Liver (tissue), 9 donors: ENCODE measurements around the gene PLCB4. TPM values are rescaled to one million over a fixed set of nuclear protein-coding genes. Genes with fewer than 3 reads are reported as not detected.

Source experiments
- DNase-seq: peaks from one replicate; pipeline ENCODE4 v3.0.0-alpha.2; 2017; ENCODE audit warnings: low spot score
- H3K27ac ChIP-seq, 2 donors: one replicate each; pipeline ENCODE4 v1.7.0; 2013; ENCODE audit warnings: inconsistent platforms in 2 of 2, low read length in 2 of 2, control low read depth in 1 of 2, low read depth in 1 of 2, mild to moderate bottlenecking in 1 of 2
- H3K27me3 ChIP-seq, 4 donors: one replicate each; pipeline versions ENCODE4 v1.6.1 to v1.7.0; 2013; ENCODE audit warnings: low read length in 3 of 4, inconsistent platforms in 1 of 4, mild to moderate bottlenecking in 1 of 4, moderate library complexity in 1 of 4; ENCODE audit not compliant: control insufficient read depth in 4 of 4, insufficient read depth in 4 of 4
- H3K36me3 ChIP-seq, 4 donors: one replicate each; pipeline versions ENCODE4 v1.6.1 to v1.7.0; 2013; ENCODE audit warnings: low read length in 3 of 4, mild to moderate bottlenecking in 3 of 4, low read depth in 1 of 4, moderate library complexity in 1 of 4; ENCODE audit not compliant: control insufficient read depth in 4 of 4, insufficient read depth in 3 of 4
- H3K4me1 ChIP-seq, 4 donors: one replicate each; pipeline versions ENCODE4 v1.6.1 to v1.7.0; 2013; ENCODE audit warnings: low read length in 3 of 4, mild to moderate bottlenecking in 3 of 4, moderate library complexity in 1 of 4; ENCODE audit not compliant: control insufficient read depth in 4 of 4, insufficient read depth in 4 of 4
- H3K4me3 ChIP-seq, 3 donors: one replicate each; pipeline versions ENCODE4 v1.6.1 to v1.7.0; 2013; ENCODE audit warnings: low read length in 3 of 3, control low read depth in 1 of 3, low read depth in 1 of 3, mild to moderate bottlenecking in 1 of 3
- H3K9ac ChIP-seq, 2 donors: one replicate each; pipeline ENCODE4 v1.7.0; 2013; ENCODE audit warnings: low read length in 2 of 2, mild to moderate bottlenecking in 2 of 2, moderate library complexity in 2 of 2, control low read depth in 1 of 2, low read depth in 1 of 2
- H3K9me3 ChIP-seq, 4 donors: one replicate each; pipeline versions ENCODE4 v1.6.1 to v1.7.0; 2013; ENCODE audit warnings: low read length in 3 of 4; ENCODE audit not compliant: control insufficient read depth in 4 of 4
- EGR1 ChIP-seq, 2 donors: IDR thresholded peaks; 2 replicates each; pipeline ENCODE4 v1.6.1; 2016 to 2018; ENCODE audit warnings: antibody characterized with exemption in 2 of 2, low read depth in 2 of 2
- FOXA1 ChIP-seq: IDR thresholded peaks from 2 replicates; pipeline ENCODE4 v1.6.1; 2016; ENCODE audit warnings: antibody characterized with exemption
- HNF4A ChIP-seq, 2 donors: conservative IDR thresholded peaks; 2 replicates each; pipeline ENCODE4 v1.6.1; 2016; ENCODE audit warnings: antibody characterized with exemption in 2 of 2, mild to moderate bottlenecking in 2 of 2
- HNF4G ChIP-seq: IDR thresholded peaks from 2 replicates; pipeline ENCODE4 v1.6.1; 2016; ENCODE audit warnings: antibody characterized with exemption
- JUND ChIP-seq, 2 donors: IDR thresholded peaks; 2 replicates each; pipeline ENCODE4 v1.6.1; 2016; ENCODE audit warnings: antibody characterized with exemption in 2 of 2
- MAX ChIP-seq: IDR thresholded peaks from 2 replicates; pipeline ENCODE4 v1.6.1; 2016; ENCODE audit warnings: antibody characterized with exemption
- NR2F2 ChIP-seq: IDR thresholded peaks from 2 replicates; pipeline ENCODE4 v1.6.1; 2016; ENCODE audit warnings: antibody characterized with exemption
- RAD21 ChIP-seq, 2 donors: IDR thresholded peaks; 2 replicates each; pipeline ENCODE4 v1.6.1; 2016; ENCODE audit warnings: antibody characterized with exemption in 2 of 2, mild to moderate bottlenecking in 2 of 2
- RXRA ChIP-seq, 2 donors: IDR thresholded peaks; 2 replicates each; pipeline ENCODE4 v1.6.1; 2017 to 2018; ENCODE audit warnings: antibody characterized with exemption in 2 of 2, mild to moderate bottlenecking in 1 of 2
- TAF1 ChIP-seq: conservative IDR thresholded peaks from 2 replicates; pipeline ENCODE4 v1.6.1; 2016; ENCODE audit warnings: antibody characterized with exemption, mild to moderate bottlenecking
- YY1 ChIP-seq: IDR thresholded peaks from 2 replicates; pipeline ENCODE4 v1.6.1; 2016; ENCODE audit warnings: antibody characterized with exemption, mild to moderate bottlenecking
- WGBS: extraction: QIAGEN DNeasy Blood & Tissue Kit; methylation state at CpG from one replicate; pipeline ENCODE4 v1.1.7; 2013; 5-methylcytosine and 5-hydroxymethylcytosine counted together
- polyA plus RNA-seq, 2 donors: library from polyadenylated mRNA; stranded (reverse) in 1 of 2; unstranded in 1 of 2; fragments of 200-250 nt in 1 of 2; fragments of >200 nt in 1 of 2; fragmentation: Nextera tagmentation in 1 of 2; extraction: Ambion mirVana in 1 of 2; gene quantifications; one replicate each; pipeline versions ENCODE4 v1.2.1 to v1.2.3, GENCODE V29; 2013 to 2015
- total RNA-seq, 2 donors: library from RNA; depleted of rRNA; stranded (reverse); fragments of >200 nt; gene quantifications; one replicate each; pipeline ENCODE4 v1.2.3, GENCODE V29; 2014
- TF ChIP-seq, protein P1 (sequence below): fragments of 150-350 bp; IDR thresholded peaks from 2 replicates; pipeline ENCODE4 v1.5.1; 2017; ENCODE audit warnings: improper control_type of control experiment, low read depth, low read length; ENCODE audit not compliant: missing input control
- TF ChIP-seq, protein P2 (sequence below): IDR thresholded peaks from 2 replicates; pipeline ENCODE4 v1.6.1; 2016; ENCODE audit warnings: antibody characterized with exemption
- TF ChIP-seq, protein P3 (sequence below): IDR thresholded peaks from 2 replicates; pipeline ENCODE4 v1.6.1; 2016; ENCODE audit warnings: antibody characterized with exemption, mild to moderate bottlenecking
- TF ChIP-seq, protein P4 (sequence below): IDR thresholded peaks from 2 replicates; pipeline ENCODE4 v1.6.1; 2016; ENCODE audit warnings: antibody characterized with exemption
- donor health status: healthy.
- donor health status: healthy.
- donor health status: healthy.
- donor health status: healthy.
- donor health status: healthy.

PLCB4 gene
- total and polyA plus RNA-seq, 4 donors = 0.14 to 0.67 (median 0.30) TPM

GRCh38 chr20:9506964-9507369 is 438.1 kb downstream of the PLCB4 start:
- no peaks in the 10 kb centered on the region for H3K36me3 ChIP-seq
- WGBS = 3% methylated on average over 31 of the region's 31 CpGs

GRCh38 chr20:9507544-9508239 is 438.8 kb downstream of the PLCB4 start:
- DNase-seq = no peak
- TF ChIP-seq, protein P1, sequence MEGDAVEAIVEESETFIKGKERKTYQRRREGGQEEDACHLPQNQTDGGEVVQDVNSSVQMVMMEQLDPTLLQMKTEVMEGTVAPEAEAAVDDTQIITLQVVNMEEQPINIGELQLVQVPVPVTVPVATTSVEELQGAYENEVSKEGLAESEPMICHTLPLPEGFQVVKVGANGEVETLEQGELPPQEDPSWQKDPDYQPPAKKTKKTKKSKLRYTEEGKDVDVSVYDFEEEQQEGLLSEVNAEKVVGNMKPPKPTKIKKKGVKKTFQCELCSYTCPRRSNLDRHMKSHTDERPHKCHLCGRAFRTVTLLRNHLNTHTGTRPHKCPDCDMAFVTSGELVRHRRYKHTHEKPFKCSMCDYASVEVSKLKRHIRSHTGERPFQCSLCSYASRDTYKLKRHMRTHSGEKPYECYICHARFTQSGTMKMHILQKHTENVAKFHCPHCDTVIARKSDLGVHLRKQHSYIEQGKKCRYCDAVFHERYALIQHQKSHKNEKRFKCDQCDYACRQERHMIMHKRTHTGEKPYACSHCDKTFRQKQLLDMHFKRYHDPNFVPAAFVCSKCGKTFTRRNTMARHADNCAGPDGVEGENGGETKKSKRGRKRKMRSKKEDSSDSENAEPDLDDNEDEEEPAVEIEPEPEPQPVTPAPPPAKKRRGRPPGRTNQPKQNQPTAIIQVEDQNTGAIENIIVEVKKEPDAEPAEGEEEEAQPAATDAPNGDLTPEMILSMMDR = no peak
- TF ChIP-seq TAF1 (no peak), EGR1 (IDR thresholded peaks at IDR 0.05; ENCODE audit: low read depth in 2 of 2) (no peak), NR2F2 (no peak)
- TF ChIP-seq, protein P2, sequence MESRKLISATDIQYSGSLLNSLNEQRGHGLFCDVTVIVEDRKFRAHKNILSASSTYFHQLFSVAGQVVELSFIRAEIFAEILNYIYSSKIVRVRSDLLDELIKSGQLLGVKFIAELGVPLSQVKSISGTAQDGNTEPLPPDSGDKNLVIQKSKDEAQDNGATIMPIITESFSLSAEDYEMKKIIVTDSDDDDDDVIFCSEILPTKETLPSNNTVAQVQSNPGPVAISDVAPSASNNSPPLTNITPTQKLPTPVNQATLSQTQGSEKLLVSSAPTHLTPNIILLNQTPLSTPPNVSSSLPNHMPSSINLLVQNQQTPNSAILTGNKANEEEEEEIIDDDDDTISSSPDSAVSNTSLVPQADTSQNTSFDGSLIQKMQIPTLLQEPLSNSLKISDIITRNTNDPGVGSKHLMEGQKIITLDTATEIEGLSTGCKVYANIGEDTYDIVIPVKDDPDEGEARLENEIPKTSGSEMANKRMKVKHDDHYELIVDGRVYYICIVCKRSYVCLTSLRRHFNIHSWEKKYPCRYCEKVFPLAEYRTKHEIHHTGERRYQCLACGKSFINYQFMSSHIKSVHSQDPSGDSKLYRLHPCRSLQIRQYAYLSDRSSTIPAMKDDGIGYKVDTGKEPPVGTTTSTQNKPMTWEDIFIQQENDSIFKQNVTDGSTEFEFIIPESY = no peak
- TF ChIP-seq, protein P3, sequence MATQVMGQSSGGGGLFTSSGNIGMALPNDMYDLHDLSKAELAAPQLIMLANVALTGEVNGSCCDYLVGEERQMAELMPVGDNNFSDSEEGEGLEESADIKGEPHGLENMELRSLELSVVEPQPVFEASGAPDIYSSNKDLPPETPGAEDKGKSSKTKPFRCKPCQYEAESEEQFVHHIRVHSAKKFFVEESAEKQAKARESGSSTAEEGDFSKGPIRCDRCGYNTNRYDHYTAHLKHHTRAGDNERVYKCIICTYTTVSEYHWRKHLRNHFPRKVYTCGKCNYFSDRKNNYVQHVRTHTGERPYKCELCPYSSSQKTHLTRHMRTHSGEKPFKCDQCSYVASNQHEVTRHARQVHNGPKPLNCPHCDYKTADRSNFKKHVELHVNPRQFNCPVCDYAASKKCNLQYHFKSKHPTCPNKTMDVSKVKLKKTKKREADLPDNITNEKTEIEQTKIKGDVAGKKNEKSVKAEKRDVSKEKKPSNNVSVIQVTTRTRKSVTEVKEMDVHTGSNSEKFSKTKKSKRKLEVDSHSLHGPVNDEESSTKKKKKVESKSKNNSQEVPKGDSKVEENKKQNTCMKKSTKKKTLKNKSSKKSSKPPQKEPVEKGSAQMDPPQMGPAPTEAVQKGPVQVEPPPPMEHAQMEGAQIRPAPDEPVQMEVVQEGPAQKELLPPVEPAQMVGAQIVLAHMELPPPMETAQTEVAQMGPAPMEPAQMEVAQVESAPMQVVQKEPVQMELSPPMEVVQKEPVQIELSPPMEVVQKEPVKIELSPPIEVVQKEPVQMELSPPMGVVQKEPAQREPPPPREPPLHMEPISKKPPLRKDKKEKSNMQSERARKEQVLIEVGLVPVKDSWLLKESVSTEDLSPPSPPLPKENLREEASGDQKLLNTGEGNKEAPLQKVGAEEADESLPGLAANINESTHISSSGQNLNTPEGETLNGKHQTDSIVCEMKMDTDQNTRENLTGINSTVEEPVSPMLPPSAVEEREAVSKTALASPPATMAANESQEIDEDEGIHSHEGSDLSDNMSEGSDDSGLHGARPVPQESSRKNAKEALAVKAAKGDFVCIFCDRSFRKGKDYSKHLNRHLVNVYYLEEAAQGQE = no peak

More at GRCh38 chr20:9506964-9507369, 438.1 kb downstream of the PLCB4 start:
- no peak overlapping the region for H3K4me3 ChIP-seq
- no peaks in the 10 kb centered on the region for H3K9me3 ChIP-seq
- H3K27ac ChIP-seq = no peak overlapping the region
- DNase-seq = no peak
- no peak overlapping the region for H3K9ac ChIP-seq
- TF ChIP-seq EGR1 (IDR thresholded peaks at IDR 0.05; ENCODE audit: low read depth in 2 of 2) (no peak), HNF4G (no peak), RXRA (IDR thresholded peaks at IDR 0.05) (no peak), YY1 (no peak), HNF4A (conservative IDR thresholded peaks at IDR 0.05) (no peak), FOXA1 (no peak), MAX (no peak), JUND (IDR thresholded peaks at IDR 0.05) (no peak), RAD21 (IDR thresholded peaks at IDR 0.05) (no peak), TAF1 (no peak)
- TF ChIP-seq, protein P4, sequence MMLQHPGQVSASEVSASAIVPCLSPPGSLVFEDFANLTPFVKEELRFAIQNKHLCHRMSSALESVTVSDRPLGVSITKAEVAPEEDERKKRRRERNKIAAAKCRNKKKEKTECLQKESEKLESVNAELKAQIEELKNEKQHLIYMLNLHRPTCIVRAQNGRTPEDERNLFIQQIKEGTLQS = no peak
- TF ChIP-seq, protein P2 = no peak
- TF ChIP-seq, protein P3 = no peak
- peaks cover 2 to 8% (median 7%) of the 10 kb centered on the region in 4 donors for H3K27me3 ChIP-seq
- H3K4me1 ChIP-seq = peaks cover 0 to 2% (median 0%) of the 10 kb centered on the region in 4 donors

More at GRCh38 chr20:9507544-9508239, 438.8 kb downstream of the PLCB4 start:
- Histone ChIP-seq H3K27ac (no peak overlapping the region), H3K27me3 (peaks cover 2 to 8% (median 7%) of the 10 kb centered on the region in 4 donors), H3K4me1 (peaks cover 0 to 2% (median 0%) of the 10 kb centered on the region in 4 donors), H3K9me3 (no peaks in the 10 kb centered on the region), H3K9ac (no peak overlapping the region), H3K36me3 (no peaks in the 10 kb centered on the region), H3K4me3 (no peak overlapping the region)
- WGBS = 4% methylated on average over 37 of the region's 37 CpGs
